NCI-H187 (cell line): Measurements from ENCODE around the gene ARHGAP5.
A peak's percentile ranks its signal among the peaks of the same experiment; 100 is the strongest.

ENCODE experiments used
- DNase-seq, 2 experiments: peaks; one replicate each; lab custom pipeline; 2025; lab: John Stamatoyannopoulos, UW

The ARHGAP5 gene, protein sequence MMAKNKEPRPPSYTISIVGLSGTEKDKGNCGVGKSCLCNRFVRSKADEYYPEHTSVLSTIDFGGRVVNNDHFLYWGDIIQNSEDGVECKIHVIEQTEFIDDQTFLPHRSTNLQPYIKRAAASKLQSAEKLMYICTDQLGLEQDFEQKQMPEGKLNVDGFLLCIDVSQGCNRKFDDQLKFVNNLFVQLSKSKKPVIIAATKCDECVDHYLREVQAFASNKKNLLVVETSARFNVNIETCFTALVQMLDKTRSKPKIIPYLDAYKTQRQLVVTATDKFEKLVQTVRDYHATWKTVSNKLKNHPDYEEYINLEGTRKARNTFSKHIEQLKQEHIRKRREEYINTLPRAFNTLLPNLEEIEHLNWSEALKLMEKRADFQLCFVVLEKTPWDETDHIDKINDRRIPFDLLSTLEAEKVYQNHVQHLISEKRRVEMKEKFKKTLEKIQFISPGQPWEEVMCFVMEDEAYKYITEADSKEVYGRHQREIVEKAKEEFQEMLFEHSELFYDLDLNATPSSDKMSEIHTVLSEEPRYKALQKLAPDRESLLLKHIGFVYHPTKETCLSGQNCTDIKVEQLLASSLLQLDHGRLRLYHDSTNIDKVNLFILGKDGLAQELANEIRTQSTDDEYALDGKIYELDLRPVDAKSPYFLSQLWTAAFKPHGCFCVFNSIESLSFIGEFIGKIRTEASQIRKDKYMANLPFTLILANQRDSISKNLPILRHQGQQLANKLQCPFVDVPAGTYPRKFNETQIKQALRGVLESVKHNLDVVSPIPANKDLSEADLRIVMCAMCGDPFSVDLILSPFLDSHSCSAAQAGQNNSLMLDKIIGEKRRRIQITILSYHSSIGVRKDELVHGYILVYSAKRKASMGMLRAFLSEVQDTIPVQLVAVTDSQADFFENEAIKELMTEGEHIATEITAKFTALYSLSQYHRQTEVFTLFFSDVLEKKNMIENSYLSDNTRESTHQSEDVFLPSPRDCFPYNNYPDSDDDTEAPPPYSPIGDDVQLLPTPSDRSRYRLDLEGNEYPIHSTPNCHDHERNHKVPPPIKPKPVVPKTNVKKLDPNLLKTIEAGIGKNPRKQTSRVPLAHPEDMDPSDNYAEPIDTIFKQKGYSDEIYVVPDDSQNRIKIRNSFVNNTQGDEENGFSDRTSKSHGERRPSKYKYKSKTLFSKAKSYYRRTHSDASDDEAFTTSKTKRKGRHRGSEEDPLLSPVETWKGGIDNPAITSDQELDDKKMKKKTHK (N-terminal part only)

DNA sequence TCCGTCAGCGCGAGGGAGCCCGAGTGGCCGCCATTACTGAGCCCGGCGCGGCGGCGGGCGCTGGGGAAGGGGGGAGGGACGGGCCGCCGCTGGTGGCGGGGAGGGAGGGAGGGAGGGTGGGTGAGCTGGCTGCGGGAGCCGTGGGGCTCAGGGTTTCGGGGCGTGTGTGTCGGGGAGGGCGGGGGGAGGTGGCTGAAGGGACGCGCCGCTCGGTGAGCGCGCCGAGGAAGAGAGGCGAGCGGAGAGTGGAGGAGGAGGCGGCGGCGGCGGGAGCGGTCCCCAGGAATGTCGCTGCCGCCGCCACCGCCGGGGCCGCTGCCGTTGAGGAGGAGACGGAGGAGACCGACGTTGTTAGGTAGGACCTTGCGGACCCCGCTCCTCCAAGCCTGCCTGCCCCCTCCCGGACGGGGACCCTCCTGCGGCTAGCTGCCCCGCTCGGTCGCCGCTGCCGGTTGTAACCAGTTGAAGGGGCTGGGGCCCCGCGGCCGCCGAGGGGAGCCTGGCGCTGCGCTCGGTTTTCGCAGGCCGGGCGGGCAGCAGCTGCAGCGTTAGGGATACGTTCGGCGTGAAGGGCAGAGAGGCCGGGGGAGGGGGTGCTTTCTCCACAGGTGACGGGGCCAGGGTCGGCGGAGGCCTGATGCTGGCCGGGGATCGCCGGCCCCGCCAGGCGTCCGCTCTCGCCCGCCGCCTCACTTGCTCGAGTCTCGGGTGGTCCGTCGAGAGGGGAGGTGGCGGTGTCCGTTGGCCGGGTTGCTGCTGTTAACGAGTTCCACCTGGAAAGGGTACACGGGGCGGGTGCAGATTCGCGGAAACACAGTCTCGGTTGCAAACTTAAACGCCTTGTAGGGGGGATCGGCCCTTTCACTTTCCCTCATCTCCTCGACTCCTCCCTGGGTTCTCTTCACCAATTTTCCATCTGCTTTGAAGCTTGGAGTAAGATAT is at the start of gene ARHGAP5:
ARHGAP5 (plus strand) TSS at position 224 of the 942 bp plus-strand sequence. CDS start 13,366 bp downstream, outside the sequence.
- DNase-seq, result peak; percentile 57 to 84

DNA sequence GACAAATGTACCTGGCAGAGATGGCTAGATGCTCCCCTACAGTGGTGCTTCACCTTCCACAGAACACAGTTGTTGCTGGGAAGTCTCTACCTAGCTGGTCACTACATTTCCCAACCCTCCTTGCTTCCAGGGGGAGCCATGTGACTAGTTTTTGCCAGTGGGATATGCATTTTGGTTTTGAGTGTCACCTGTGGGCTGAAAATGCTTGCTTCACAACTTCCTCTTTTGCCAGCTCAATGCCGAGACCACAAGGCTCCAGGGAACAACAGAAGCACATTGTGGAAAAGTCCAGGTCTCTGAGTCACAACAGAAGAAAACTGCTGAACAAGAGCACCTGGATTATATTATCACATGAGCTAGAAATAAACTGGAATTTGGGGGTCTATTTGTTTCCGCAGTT is 48.5 kb upstream of the ARHGAP5 start:
- DNase-seq, result no peak

DNA sequence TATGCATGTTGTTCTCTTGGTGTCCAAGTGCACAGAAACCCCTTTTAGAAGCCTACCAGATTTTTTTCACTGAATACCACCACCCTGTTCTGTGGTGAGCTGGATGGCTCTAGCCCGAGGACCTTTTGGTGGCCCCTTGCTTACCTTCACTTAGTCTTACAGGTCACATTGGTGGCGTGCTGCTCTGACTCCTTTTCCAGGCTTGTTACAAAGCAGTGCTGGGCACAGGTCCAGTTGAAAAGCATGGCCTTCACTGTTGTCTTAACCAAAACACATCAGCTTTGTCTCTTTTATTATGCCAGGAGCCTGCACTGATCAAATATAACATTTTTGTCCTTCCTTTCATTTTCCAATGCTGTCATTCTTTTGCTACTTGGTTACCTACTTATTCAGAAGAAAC is 43.6 kb upstream of the ARHGAP5 start:
- no peak for DNase-seq

DNA sequence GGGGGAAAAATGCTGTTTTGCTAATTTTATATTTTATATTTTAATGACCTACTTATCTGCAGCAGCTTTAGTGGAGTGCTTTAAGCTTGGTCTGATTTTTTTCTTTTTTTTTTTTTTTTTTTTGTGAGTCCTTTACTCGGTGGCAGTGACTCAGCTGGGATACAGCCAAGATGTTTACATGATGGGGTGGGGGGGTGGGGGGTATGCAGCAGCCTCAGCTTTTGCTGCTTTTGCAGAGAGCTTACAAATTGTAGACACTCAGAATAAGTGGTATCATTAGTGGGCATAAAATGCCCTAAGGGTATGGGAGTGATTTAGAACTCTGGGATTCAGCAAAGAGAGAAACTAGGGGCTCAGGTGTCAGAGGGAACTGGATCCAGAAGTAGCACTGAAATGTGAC is 38.2 kb upstream of the ARHGAP5 start:
- no peak for DNase-seq

DNA sequence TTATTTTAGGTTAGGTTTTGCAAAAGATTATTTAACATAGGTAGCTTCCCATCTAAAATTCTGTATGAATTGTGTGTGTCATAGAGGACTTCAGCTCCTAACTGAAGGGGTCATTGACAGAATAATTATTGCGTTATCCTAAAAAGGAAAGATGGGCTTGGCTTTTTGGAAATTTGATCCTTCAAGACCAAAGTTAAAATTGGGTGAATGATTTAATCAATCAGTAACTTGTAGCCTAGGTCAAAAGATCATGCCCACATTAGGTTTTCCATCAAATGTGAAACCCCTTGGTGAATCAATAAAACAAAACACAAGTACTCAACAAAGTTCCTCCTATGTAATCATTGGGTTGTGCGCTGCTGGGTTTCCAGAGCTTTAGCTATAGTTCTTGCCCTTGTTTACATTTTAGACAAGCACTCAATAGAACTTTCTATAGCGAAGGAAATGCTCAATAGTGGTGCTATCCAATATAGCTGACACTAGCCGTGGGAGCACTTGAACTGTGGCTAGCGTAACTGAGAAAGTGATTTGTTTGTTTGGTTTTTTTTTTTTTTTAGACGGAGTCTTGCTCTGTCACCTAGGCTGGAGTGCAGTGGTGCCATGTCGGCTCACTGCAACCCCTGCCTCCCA is 37.6 kb upstream of the ARHGAP5 start:
- no peak for DNase-seq

DNA sequence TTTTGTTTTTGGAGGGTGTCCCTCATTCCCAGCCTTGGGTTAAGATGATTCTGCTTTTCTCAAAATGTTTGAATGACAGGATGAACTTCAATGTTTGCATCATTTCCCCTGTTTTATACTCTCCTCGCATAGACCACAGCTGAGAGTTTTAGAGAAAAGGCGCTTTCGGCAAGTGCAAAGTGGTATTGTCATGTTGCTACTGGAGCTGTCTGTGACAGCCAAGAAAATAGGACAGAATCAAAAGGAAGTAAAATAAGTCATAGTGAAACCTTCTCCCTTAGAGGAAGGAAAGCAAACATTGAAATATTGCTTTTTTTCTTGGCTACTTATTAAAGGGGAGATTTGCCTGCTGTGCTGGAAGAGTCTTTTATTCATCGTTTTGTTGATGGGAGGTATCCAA is 33.5 kb upstream of the ARHGAP5 start:
- DNase-seq, result no peak

DNA sequence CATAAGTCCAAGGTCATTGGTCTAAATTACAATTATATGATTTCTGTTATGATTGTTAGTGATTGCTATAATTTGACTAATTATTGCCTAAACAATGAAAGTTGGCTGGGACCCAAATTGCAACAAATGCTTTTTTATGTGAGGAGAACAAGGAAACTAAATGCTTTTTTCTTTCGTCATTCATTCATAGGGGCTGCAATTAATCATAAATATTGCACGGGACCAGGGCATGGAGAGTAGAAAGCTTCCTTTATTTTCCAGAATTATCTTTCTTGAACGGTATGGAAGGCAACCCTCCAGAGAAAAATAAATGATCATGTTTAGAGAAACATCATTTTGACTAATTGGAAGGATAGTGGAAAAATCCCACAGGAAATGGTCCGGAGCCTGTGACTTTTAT is 32.6 kb upstream of the ARHGAP5 start:
- DNase-seq, result no peak

DNA sequence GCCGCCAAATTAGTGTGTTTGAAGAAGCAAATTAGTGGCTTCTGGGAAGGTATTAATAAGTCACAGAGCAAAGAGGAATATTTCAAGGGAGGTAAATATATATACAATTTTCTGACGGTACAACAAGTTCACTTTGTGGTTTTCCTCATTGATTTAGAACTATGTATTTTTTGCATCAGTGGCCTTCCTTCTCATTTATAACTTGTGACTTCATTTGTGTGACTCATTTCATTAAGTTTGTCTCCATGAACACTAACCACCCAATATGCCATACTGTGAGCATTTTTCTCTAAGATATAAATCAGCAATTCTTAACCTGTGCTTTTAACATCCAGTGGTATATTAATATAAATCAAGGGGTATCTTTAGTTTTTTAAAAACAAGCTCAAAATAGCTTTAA is 29.3 kb upstream of the ARHGAP5 start:
- DNase-seq, result no peak

DNA sequence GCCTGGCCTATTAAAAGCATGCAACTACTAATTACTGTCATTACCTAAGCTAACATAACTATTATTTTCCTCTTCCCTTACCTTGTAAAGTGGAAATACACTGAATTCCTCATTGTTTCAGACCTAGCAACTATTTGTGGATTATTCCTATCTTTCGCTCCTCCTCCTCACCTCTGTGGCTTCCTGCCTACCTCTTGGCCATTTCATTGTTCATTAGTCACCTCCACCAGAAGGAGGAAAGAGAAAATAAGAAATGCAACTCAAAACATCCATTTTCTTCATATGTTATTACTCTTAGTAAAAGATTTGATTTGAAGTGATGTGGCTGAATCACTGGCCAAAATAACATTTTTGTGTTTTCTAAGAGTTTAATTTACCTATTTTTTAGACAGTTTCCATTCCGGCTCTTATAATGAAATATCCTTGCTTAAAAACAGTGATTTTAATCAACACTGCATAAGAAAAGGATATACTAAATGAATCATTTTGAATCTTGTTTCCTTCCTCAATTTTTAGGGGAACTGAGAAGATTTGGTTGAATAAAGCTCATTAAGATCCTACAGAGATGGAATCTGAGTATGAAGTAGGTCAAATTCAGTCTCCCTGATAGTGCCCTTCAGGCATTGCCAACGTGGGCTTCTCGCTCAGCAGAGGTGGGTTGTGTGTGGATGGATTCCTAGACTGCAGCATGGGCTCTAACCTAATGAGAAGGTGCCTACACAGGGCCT is 27.6 kb upstream of the ARHGAP5 start:
- DNase-seq, result no peak

DNA sequence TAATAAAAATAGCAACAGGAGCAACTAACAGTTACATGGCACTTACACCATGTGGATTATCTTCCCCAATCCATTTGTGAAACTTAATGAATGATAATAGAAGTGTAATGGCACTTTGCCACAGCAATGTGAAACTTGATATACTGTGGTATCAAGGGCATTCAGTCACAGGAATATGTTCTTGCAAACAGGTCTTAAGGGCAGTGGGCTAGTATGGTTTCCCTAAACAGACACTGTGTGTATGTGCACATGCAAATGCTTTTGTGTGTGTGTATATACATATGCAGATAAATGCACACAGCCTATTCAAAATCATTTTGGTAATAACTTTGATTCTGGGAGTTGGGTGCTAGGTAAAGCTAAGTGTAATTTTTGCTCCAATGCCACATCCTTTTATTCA is 26.2 kb upstream of the ARHGAP5 start:
- no peak for DNase-seq

DNA sequence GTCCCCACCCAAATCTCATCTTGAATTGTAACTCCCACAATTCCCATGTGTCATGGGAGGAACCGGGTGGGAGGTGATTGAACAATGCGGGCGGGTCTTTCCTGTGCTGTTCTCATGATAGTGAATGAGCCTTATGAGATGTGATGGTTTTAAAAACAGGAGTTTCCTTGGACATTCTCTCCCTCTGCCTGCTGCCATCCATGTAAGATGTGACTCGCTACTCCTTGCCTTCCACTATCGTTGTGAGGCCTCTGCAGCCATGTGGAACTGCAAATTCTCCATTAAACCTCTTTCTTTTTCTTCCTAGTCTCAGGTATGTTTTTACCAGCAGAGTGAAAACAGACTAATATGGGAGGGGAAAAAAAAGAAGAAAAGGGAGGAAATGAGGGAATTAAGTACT is 22.6 kb upstream of the ARHGAP5 start:
- no peak for DNase-seq

DNA sequence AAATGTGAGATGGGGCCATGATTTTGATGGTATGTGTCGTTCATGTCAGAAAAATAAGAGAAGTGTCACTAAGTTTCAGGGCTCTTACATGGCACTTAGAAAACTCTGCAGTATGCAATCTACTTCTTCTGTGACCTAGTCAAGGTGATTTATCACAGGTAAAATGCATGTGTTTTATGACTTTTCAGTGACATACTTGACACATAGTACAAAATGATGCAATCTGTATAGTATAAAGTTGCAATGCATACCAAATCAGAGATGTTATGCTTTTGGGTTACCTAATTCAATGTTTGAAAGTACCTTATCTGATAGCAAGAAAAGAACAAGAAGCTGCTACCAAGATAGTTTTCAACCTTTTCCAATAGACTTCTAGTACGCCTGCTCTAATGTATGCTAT is 21.9 kb upstream of the ARHGAP5 start:
- no peak for DNase-seq

DNA sequence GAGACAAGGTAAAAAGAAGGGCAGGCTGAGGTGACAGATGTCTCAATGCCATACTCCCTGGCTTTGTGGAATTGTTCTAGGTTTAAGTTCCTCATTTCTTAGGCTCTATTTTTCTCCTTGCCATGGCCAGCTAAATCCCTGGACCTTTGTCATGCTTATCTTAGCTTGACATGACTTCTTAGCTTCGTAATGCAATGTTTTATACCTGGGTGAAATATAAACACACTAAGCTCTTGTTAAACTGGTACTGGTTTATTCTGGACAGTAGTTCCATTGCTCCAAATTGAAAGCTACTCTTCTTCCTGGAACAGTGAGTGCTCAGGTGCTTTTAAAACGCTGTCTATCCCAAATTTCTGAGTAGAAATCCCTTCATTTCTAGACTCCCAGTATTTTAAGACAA is 17.4 kb upstream of the ARHGAP5 start:
- no peak for DNase-seq

DNA sequence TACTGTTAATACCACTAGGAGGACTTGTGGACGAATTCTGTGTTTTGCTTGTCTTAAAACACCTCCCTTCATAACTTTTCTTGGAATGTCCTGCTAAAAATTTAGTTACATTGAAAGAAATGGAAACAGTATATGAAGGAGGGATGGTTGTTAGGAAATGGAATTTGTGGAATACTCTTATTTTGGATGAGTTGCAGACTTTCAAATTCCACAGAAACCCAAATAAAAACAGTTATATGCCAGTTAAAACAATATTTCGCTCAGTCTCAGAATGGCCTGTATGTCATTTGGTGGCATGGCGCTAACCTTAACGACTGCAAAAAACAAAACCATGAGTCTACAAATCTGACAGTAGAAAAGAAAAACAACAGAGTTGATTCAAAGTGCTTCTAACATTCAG is 12.2 kb upstream of the ARHGAP5 start:
- no peak for DNase-seq

DNA sequence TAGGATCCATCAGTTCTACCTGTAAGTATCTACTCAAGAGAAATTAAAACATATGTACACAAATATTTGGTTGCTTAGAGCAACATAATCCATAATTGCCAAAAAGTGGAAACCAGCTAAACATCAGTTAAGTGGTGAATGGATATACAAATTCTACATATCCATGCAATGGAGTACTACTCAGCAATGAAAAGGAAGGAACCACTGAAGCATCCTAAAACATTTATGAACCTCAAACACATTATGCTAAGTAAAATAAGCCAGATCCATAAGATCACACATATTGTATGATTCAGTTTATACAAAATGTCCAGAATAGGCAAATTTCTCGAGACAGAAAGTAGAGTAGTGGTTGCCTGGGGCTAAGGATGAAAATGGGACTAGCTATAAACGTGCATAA is 8.4 kb upstream of the ARHGAP5 start:
- DNase-seq, result no peak

DNA sequence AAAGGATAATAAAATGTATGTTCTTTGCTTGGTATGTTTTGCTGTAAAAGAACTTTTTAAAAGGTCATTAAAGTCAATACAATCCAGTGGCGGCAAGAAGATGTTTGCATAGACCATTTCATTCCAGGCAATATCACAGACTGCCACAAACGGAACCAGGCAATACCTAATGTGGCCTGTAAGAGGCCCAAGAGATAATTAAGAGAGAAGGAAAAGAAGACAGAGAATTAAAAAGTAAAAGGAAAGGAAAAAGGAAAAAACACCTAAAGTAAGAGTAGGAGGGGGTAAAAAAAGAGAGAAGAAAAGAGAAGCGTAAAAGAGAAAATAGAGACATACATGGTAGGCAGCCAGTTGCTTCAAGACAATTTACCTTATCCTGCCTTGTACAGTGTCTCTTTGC is 6.8 kb upstream of the ARHGAP5 start:
- DNase-seq, result no peak

DNA sequence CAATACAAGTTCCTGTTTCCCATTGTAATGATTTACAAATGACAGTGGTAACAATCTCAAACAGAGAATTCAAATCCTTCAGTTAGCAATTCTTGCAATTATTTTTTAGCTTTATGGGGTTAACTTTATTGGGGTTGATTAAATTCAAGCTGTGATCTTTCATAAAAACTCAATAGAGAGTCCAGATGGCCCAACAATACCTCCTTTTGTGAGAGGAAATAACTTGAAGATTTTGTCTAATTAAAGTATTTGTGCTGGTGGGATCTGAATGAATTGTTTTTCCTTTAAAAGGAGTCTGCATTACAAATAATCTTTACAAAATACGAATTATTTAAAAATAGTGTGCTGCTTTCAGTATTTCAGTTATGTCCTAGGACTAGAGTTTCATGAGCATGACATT is 4.4 kb upstream of the ARHGAP5 start:
- no peak for DNase-seq

DNA sequence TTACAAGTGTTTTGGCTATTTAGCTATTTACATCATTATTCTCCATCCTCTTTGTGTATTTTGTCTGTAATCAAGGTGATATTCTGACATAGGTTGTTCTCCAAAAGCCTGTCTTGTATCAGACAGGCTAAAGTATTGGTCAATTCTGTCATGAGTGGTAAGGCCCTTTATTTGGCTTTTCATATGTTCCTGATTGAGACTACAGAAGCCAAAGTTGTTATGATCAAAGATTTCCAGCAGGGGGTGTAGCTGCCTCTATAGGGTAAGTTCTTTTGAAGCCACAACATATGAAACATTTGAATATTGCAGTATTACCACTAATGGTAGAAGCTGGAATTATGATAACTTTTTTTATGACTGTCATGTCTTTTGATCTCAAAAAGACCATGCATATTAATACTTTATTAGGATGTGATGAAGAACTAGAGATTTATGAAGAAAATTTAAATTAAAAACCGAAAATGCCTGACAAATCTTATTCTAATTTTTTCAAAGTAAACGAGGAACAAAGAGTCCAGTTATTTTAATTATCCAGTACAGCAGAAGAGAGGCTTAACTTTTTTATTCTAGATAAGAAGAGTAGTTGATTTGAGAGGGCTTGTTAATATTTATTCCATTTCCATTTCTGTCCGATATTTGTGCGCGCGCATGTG is 3.4 kb upstream of the ARHGAP5 start:
- peak; percentile 22 to 71 for DNase-seq

DNA sequence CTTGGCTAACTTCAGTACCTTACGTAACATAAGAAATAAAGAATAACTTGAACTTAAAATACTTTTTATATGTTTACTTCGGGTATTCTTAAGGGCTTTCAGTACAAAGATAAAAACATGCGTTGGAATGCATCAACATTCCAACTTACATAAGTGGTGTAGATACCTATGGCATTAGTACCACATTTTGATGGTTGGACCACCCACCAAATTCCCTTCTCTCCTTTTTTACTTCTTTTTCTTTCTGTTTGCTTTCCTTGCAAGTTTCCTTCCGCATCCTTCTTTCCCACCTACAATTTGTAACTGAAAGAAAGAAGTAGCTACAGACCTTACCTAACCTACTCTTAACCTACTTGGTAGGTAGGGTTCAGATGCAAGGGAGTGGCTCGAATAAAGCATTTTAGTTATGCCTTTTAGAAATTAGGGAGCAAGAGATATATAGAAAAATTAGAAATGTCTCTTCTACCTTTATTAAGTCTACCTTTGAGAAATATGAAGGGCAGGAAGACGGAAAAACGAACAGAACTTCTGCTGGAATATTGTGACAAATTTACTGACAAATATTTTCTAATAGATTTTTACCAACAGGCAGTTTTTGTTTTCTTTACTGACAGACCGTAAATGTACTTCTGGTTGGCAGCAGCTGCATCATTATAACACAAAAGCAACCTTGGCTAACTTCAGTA is 2.1 kb upstream of the ARHGAP5 start:
- no peak for DNase-seq
